SU-DHL-6 (cell line): Measurements from ENCODE around the gene PEX10.

Experiments
- CTCF ChIP-seq: fragments of 200-600 bp; sonication (generic); IDR thresholded peaks from one replicate; pipeline ENCODE4 v1.5.1; 2017; ENCODE audit warnings: antibody characterized with exemption, mild to moderate bottlenecking, low read length, moderate library complexity; ENCODE audit not compliant: insufficient read depth, poor library complexity, severe bottlenecking
- EZH2phosphoT487 ChIP-seq: fragments of 200-600 bp; sonication (generic), shearing (Covaris generic); conservative IDR thresholded peaks from 2 replicates; pipeline ENCODE4 v1.6.1; 2018; ENCODE audit warnings: mild to moderate bottlenecking, antibody characterized with exemption, low read length, moderate library complexity, mixed read lengths

GRCh38 chr1:2373551-2374251, 38.7 kb downstream of the PEX10 start:
- TF ChIP-seq CTCF = no peak
- TF ChIP-seq EZH2phosphoT487 = no peak
